NCI-H526 treated with DMSO at 0.1 percent for 48 hours (cell line): ENCODE data around the gene RPS6KA5.

Experiments
- DNase-seq: peaks from one replicate; lab custom pipeline; 2025; lab: John Stamatoyannopoulos, UW

Gene RPS6KA5

GRCh38 chr14:90807060-90807459, 253.4 kb downstream of the RPS6KA5 start:
- DNase-seq: no peak

- DNase-seq: no peak
These were observed 254.5 kb downstream of the RPS6KA5 start for GRCh38 chr14:90805662-90806540.

- no peak for DNase-seq
These were observed 255.4 kb downstream of the RPS6KA5 start for GRCh38 chr14:90805084-90805391.

DNA sequence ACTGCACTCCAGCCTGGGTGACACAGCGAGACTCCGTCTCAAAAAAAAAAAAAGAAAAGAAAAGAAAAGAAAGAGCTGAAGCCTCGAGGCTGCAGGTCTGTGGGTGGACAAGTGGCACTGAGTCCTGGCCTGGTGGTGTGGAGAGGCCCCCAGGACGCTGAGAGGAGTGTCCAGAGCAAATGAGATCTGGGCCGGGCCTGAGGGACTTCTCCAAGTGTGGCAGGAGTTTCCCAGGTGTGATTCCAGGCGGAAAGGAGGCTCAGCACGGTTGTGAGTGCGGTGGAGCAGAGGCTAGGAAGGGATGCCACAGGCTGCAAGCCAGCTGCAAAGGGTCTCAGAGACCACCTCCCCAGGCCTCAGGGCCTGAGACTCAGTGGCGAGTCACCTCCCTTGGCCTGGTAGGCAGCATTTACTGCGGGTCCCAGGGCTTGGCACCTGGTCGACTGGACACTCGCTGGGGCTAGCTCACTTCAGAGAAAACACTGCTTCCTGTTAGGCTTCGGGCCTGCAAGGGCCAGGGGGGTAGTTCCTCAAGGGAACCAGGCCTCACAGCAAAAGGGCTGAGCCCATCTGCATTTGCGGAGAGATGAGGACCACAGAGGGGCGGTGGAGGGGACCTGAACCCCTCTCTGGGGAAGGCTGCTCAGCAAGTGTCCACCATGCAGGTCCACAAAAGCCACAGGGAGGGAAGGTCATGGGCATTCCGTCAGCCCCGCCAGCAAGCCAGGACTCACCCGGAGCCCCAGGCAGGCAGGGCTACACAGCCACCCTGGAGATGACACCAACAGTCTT, 256.0 kb downstream of the RPS6KA5 start:
- DNase-seq: no peak

GRCh38 chr14:90803249-90803648, 257.2 kb downstream of the RPS6KA5 start:
- DNase-seq: no peak

- no peak for DNase-seq
These were observed 261.0 kb downstream of the RPS6KA5 start for GRCh38 chr14:90799420-90799819.

- no peak for DNase-seq
These were observed 262.5 kb downstream of the RPS6KA5 start for GRCh38 chr14:90797919-90798318.
